GM19035 (cell line): ENCODE data around the gene KAT7.

Experiments used
- ATAC-seq: cut with Tn5 transposase; IDR thresholded peaks from one replicate; pipeline ENCODE4 v1.9.1; 2021; ENCODE audit not compliant: unreplicated experiment

Gene KAT7

DNA sequence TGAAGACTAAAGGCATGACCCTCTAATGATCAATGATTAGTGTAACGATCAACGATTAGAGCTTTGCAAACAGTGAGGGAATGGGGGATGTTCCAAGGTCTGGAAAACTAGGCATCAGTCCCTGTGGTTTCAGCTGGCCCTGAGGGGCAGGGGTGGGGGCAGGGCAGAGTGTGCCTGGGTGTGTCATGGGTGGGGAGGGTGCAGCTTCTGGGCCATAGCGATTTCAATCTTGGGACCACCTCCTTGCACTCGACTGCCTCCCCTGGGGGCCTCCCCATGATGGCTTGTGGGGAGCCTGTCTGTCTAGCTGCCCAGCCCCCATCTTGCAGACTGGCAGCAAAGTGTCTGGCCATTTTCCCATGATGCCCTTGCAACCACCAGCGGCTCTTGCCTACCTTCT, 51.0 kb downstream of the KAT7 start:
- no peak for ATAC-seq

- ATAC-seq: no peak
Observed at GRCh38 chr17:49841548-49841947, 53.1 kb downstream of the KAT7 start.

- no peak for ATAC-seq
Observed at GRCh38 chr17:49842371-49842770, 53.9 kb downstream of the KAT7 start.

GRCh38 chr17:49842846-49843245, 54.4 kb downstream of the KAT7 start:
- ATAC-seq: no peak

GRCh38 chr17:49843774-49844350, 55.4 kb downstream of the KAT7 start:
- ATAC-seq: no peak

- no peak for ATAC-seq
Observed at GRCh38 chr17:49845321-49845720, 56.8 kb downstream of the KAT7 start.

GRCh38 chr17:49846938-49847712, 58.6 kb downstream of the KAT7 start:
- no peak for ATAC-seq

DNA sequence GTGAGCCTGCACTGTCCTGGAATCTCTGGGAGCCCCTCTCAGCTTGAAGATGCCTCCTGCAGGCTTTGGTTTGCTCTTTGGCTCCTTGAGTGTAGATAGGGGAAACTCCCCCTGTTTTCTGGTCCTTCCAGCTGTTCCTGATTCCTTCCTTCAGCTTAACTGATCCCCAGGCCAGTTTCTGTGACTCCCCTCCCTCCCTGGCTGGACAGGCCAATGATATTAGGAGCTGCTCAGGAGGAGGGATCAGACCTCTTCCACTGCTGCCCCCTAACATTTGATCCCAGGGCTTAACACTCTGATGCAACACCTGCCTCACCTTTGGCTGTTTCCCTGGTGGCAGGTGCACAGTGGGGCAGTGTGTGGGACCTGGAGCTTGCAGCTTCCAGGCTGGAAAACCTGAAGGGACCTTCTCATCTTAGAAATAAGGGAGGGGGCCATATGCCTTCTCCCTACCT, 59.6 kb downstream of the KAT7 start, which contains the start of gene TAC4:
Gene TAC4, minus strand, starts transcription at position 51 of the 455 bp plus-strand sequence. CDS start 52 bp downstream, outside the sequence.
- ATAC-seq: no peak

- ATAC-seq: no peak
Observed at GRCh38 chr17:49848739-49849138, 60.3 kb downstream of the KAT7 start.

DNA sequence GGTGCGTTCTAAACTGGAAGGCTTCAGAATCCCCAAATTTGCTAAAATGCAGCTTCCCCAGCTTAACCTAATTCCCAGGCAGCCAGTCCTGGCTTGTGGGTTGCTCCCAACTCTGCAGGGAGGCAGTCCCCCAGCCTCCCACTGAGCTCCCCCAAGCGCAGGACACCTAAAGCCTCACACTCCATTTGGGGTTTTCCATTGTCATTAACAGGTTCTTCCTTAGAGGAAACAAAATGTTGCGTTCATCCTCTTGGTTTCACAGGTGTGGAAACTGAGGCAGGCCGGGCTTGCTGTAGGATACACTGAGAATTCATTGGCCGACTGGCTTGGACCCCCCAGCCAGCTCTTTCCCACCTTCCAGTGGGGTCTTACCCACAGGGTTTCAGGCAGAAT, 61.7 kb downstream of the KAT7 start:
- no peak for ATAC-seq

- ATAC-seq: no peak
Observed at GRCh38 chr17:49850772-49851386, 62.4 kb downstream of the KAT7 start.

DNA sequence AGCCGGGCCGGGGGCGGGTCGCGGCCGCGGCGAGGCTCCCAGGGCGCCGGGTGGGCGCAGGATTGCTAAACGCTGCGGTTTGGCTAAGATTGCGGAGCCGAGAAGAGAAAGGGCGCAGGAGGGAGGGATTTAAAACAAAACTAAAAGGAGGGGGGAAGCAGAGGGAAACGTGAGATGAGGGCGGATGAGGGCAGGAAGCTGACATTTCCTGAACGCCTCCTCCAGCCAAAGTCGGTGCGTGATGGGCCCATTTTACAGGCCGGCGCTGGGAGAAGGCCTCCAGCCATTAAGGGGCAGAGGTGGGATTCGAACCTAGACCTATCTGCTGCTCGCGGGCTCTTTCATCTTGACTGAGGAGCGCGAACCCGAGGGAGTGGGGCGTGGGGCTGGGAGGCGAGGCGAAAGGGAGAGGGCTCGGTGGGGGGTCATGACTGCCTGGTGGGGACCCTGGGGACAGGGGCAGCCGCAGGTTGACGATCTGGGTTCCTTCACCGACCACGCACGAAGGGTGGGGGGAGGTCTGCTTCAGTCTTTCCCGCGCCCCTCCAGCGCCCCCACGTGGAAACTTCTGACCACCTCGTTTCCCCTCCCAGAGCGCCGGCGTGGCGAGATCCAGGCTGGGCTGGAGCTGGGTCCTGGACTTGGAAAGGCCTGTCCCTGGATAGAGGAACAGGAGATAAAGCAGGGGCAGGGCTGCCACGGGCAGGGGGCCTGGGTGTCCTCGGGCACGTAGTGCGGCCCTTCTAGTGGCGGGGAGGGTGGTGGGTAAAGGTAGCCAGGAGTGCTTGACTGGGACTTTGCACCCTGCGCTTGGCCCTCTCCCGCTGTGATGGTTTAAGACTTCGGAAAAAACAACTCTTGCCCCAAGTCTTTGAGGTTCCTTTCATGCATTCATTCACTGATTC, 63.2 kb downstream of the KAT7 start:
- no peak for ATAC-seq

DNA sequence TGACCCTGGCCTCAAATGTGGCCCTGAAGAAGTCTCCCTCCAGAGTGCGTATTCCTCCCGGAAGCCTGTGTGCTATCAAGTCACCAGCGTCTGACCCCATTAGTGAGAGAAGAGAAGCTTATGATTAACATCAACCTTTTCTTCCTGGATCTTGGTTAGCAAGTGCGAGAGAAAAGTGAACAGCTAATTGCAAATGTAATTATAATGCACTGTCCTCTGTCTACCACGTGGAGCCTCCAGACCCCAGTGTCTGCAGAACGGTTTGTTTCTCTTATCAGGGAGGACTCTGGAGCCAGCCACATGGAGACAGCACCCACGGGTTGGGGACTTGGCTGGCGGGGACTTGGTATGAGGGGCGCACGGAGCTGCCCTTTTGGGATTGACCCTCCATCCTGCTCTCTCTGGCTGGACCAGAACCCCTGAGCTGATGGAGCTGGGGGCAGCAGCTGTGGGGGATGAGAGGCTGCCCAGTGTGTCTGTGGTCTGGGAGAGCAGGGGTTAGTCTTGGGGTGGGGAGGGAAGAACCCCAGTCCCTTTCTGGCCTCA, 65.1 kb downstream of the KAT7 start:
- ATAC-seq: no peak

DNA sequence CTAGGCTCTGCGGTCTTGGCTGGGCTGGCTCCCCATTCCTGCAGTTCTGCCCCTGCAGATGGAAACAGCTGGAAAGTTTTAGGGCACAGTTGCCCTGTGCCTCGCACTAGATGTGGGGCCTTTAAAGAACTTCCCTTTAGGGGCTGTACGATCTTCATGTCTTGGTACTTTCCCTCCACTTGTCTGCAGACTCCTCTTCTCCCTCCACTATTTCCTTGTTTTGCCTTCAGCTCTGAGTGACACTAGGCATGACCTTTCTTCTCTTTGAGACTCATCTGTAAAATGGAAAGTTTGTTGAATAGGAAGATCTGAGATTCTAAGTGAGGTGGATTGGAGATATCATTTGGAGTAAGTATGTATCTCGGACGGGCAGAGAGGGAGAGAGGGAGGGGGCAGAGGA, 65.6 kb downstream of the KAT7 start:
- no peak for ATAC-seq

DNA sequence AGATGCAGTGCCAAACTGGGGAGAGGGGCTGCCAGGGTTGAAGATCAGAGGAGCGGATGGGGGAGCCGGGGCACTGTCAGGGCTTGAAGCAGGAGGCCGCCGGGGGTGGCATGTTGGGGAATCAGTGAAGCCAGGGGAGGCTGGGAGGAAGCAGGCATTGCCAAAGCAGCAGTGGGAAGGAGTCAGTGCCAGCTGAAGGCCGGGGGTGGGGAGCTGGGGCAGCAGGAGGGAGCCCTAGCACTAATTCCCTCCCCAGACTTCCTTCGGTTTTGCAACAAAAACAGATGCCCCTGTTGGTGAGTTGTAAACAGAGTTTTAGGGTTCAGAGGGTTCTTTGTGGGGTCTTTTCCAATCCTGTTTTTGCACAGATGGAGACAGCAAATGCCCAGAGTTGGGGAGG, 70.3 kb downstream of the KAT7 start:
- no peak for ATAC-seq

GRCh38 chr17:49859991-49860953, 71.8 kb downstream of the KAT7 start:
- ATAC-seq: no peak

GRCh38 chr17:49861150-49861884, 72.8 kb downstream of the KAT7 start:
- no peak for ATAC-seq

GRCh38 chr17:49862781-49863331, 74.4 kb downstream of the KAT7 start:
- no peak for ATAC-seq

DNA sequence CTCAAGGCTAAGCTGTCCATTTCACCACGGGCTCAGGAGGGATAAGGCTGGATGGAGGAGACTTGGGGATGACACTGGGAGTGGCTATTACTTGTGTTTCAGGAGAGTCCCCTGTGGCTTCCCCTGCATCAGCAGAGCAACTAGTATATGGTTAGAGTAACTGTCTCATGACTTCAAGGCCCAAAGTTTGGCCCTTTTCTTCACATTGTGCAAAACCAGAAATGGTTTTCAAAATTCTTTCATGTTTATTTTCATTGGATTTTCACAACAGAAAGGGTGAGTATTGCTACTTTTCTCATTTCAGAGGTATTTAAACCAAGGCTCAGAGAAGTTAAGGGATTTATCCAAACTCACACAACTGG, 77.5 kb downstream of the KAT7 start:
- ATAC-seq: no peak
